Stomach (tissue), 9 donors: ENCODE results near the gene SKIC2. TPM values are rescaled to one million over a fixed set of nuclear protein-coding genes. Genes with fewer than 3 reads are reported as not detected.

Source experiments
- DNase-seq, 2 donors: peaks; one replicate each; pipeline versions ENCODE4 v3.0.0 to v3.0.0-alpha.2; 2013 to 2019
- H3K27ac ChIP-seq, 5 donors: fragments of 200-600 bp in 4 of 5; sonication (generic) in 4 of 5; one replicate each; pipeline ENCODE4 v1.5.1; 2013 to 2019; ENCODE audit warnings: mild to moderate bottlenecking in 1 of 5, moderate library complexity in 1 of 5
- H3K27me3 ChIP-seq, 3 donors: fragments of 200-600 bp; sonication (generic); one replicate each; pipeline ENCODE4 v1.5.1; 2017 to 2019; ENCODE audit warnings: mixed run types in 1 of 3
- H3K36me3 ChIP-seq, 4 donors: fragments of 200-600 bp; sonication (generic); 1 replicate in 3 of 4; 2 replicates in 1 of 4; pipeline ENCODE4 v1.5.1; 2016 to 2019
- H3K4me1 ChIP-seq, 4 donors: fragments of 200-600 bp; sonication (generic); one replicate each; pipeline ENCODE4 v1.5.1; 2016 to 2019
- H3K4me3 ChIP-seq, 4 donors: fragments of 200-600 bp; sonication (generic) in 3 of 4; one replicate each; pipeline ENCODE4 v1.5.1; 2016 to 2019; ENCODE audit warnings: mild to moderate bottlenecking in 1 of 4
- H3K9me3 ChIP-seq, 4 donors: fragments of 200-600 bp; sonication (generic); one replicate each; pipeline ENCODE4 v1.5.1; 2016 to 2019
- CTCF ChIP-seq, 7 experiments: fragments of 450-650 bp in 4 of 7; fragments of 200-600 bp in 3 of 7; sonication (generic) in 3 of 7; IDR thresholded peaks; one replicate each; pipeline ENCODE4 v1.5.1; 2016 to 2019; ENCODE audit warnings: antibody characterized with exemption in 7 of 7, control low read depth in 2 of 7, mild to moderate bottlenecking in 1 of 7
- EP300 ChIP-seq: sonication (generic); formaldehyde crosslinking; IDR thresholded peaks from one replicate; pipeline ENCODE4 v1.6.1; 2017; ENCODE audit warnings: antibody characterized with exemption
- POLR2A ChIP-seq, 4 donors: fragments of 450-650 bp; IDR thresholded peaks; one replicate each; pipeline ENCODE4 v1.6.1; 2016; ENCODE audit warnings: antibody characterized with exemption in 4 of 4, control low read depth in 2 of 4, mild to moderate bottlenecking in 1 of 4, moderate library complexity in 1 of 4
- POLR2AphosphoS5 ChIP-seq, 3 donors: sonication (generic); formaldehyde crosslinking; IDR thresholded peaks; one replicate each; pipeline ENCODE4 v1.6.1; 2016; ENCODE audit warnings: antibody characterized with exemption in 3 of 3
- WGBS, 5 donors: extraction: QIAGEN DNeasy Blood & Tissue Kit in 3 of 5; methylation state at CpG; one replicate each; pipeline versions ENCODE4 v1.1.5 to v1.1.7; 2013 to 2018; 5-methylcytosine and 5-hydroxymethylcytosine counted together
- intact Hi-C: fragments of 100-400 bp; cut with DNase I; formaldehyde crosslinking; loops from one replicate; pipeline ENCODE4 v1.15.1; 2023; ENCODE audit warnings: low total_unique reads
- polyA plus RNA-seq, 3 donors: library from polyadenylated mRNA; stranded (reverse); fragments of 200-250 nt; gene quantifications; one replicate each; pipeline ENCODE4 v1.2.3, GENCODE V29; 2013
- total RNA-seq, 5 donors: library from RNA; depleted of rRNA; stranded (reverse); fragments of >200 nt; gene quantifications; one replicate each; pipeline versions ENCODE4 v1.1.0 to v1.2.3, GENCODE V29; 2014 to 2016
- donor health status: healthy with polysubstance abuse.
- donor health status: Bipolar disorder and iron deficiency.
- donor health status: healthy.

Gene SKIC2
- total and polyA plus RNA-seq, 8 donors = 22.0 to 478 (median 88.0) TPM

GRCh38 chr6:31970604-31971271, 11.8 kb downstream of the SKIC2 start:
- H3K27ac ChIP-seq = peak overlapping the region; percentile 92 to 99 (median 96)
- peak overlapping the region; percentile 62 to 82 (median 70) for H3K4me3 ChIP-seq
- no peaks in the 10 kb centered on the region for H3K9me3 ChIP-seq
- 51 to 76% (median 55%) methylated on average over 6 to 18 of the region's 18 CpGs for WGBS, 5 donors
- no peak for TF ChIP-seq POLR2AphosphoS5 (IDR thresholded peaks at IDR 0.05)
- TF ChIP-seq POLR2A (IDR thresholded peaks at IDR 0.05) = no peak
- no peak for TF ChIP-seq CTCF (IDR thresholded peaks at IDR 0.05)
- no peak for TF ChIP-seq EP300
- no peaks in the 10 kb centered on the region for H3K27me3 ChIP-seq
- peaks cover 27 to 46% (median 37%) of the 10 kb centered on the region in 4 donors for H3K4me1 ChIP-seq
- peaks cover 42 to 67% (median 50%) of the 10 kb centered on the region in 4 donors for H3K36me3 ChIP-seq
- DNase-seq = peak in 1 of 2 donors; percentile 35
- intact Hi-C loops = no loop called here

- WGBS, 5 donors = 15 to 18% (median 16%) methylated on average over 28 to 29 of the region's 29 CpGs
- intact Hi-C loops = no loop called here
Measured at GRCh38 chr6:31971279-31971992, 12.5 kb downstream of the SKIC2 start.

GRCh38 chr6:31971993-31972708, 13.2 kb downstream of the SKIC2 start, which contains the start of gene DXO:
Gene DXO, minus strand, starts transcription at chr6:31972138. Its CDS starts 463 bp downstream, at chr6:31971675.
- 0 to 1% (median 0%) methylated on average over 14 to 62 of the region's 62 CpGs for WGBS, 5 donors
- peaks cover 29 to 53% (median 41%) of the 10 kb centered on the region in 4 donors for H3K36me3 ChIP-seq
- no peaks in the 10 kb centered on the region for H3K27me3 ChIP-seq
- peak within 1 kb of the TSS; percentile 62 to 82 (median 70) for H3K4me3 ChIP-seq
- peak; percentile 34 to 92 (median 86) for TF ChIP-seq POLR2AphosphoS5 (IDR thresholded peaks at IDR 0.05)
- no peak for TF ChIP-seq POLR2A (IDR thresholded peaks at IDR 0.05)
- TF ChIP-seq EP300 = peak; percentile 12
- no peak for TF ChIP-seq CTCF (IDR thresholded peaks at IDR 0.05)
- intact Hi-C loops = no loop called here
- H3K4me1 ChIP-seq = peaks cover 27 to 46% (median 37%) of the 10 kb centered on the region in 4 donors
- peak within 1 kb of the TSS; percentile 92 to 99 (median 96) for H3K27ac ChIP-seq
- peak; percentile 96 to 99 for DNase-seq
- no peaks in the 10 kb centered on the region for H3K9me3 ChIP-seq

More at GRCh38 chr6:31971279-31971992, 12.5 kb downstream of the SKIC2 start:
- peaks cover 36 to 60% (median 44%) of the 10 kb centered on the region in 4 donors for H3K36me3 ChIP-seq
- peak overlapping the region; percentile 62 to 82 (median 70) for H3K4me3 ChIP-seq
- no peak for TF ChIP-seq CTCF (IDR thresholded peaks at IDR 0.05)
- no peak for TF ChIP-seq POLR2AphosphoS5 (IDR thresholded peaks at IDR 0.05)
- no peak for TF ChIP-seq POLR2A (IDR thresholded peaks at IDR 0.05)
- TF ChIP-seq EP300 = no peak
- no peak for DNase-seq
- no peaks in the 10 kb centered on the region for H3K9me3 ChIP-seq
- H3K27ac ChIP-seq = peak overlapping the region; percentile 92 to 99 (median 96)
- H3K4me1 ChIP-seq = peaks cover 27 to 46% (median 37%) of the 10 kb centered on the region in 4 donors
- no peaks in the 10 kb centered on the region for H3K27me3 ChIP-seq
